Mononuclear cell (primary cell): Measurements from ENCODE around the gene JMJD8. TPM values are rescaled to one million over a fixed set of nuclear protein-coding genes. Genes with fewer than 3 reads are reported as not detected.
"Not testable (repeated sequence)": the region's sequence is repeated elsewhere in the genome, so short reads cannot be mapped to it uniquely, and the experiment has no call there.

ENCODE experiments used
- H3K27me3 ChIP-seq: 2 replicates; pipeline ENCODE4 v1.6.0; 2011; ENCODE audit warnings: low read length, control low read depth; ENCODE audit not compliant: insufficient read depth
- H3K4me1 ChIP-seq: 2 replicates; pipeline ENCODE4 v1.5.1; 2011; ENCODE audit warnings: mild to moderate bottlenecking, low read length, control low read depth; ENCODE audit not compliant: insufficient read depth
- H3K4me3 ChIP-seq: 2 replicates; pipeline ENCODE4 v1.5.1; 2011; ENCODE audit warnings: mild to moderate bottlenecking, low read length, moderate library complexity
- H3K9me3 ChIP-seq: 2 replicates; pipeline ENCODE4 v1.5.1; 2011; ENCODE audit warnings: low read depth, mild to moderate bottlenecking, control low read depth, low read length
- total RNA-seq: library from RNA; depleted of rRNA; stranded (reverse); fragments of >200 nt; gene quantifications from one replicate; pipeline ENCODE4 v1.2.3, GENCODE V29; 2012

JMJD8 gene
- total RNA-seq, 1 donor: 25.0 TPM

GRCh38 chr16:716768-717325, 32.7 kb upstream of the JMJD8 start:
- no peaks in the 10 kb centered on the region for H3K9me3 ChIP-seq
- H3K4me3 ChIP-seq: no peak overlapping the region
- peaks cover 43% of the 10 kb centered on the region for H3K4me1 ChIP-seq
- H3K27me3 ChIP-seq: peaks cover 9% of the 10 kb centered on the region

GRCh38 chr16:716200-716568, 32.0 kb upstream of the JMJD8 start:
- Histone ChIP-seq H3K27me3 (peaks cover 9% of the 10 kb centered on the region), H3K4me3 (no peak overlapping the region), H3K9me3 (no peaks in the 10 kb centered on the region), H3K4me1 (peaks cover 41% of the 10 kb centered on the region)

GRCh38 chr16:715477-716199, 31.5 kb upstream of the JMJD8 start:
- peaks cover 40% of the 10 kb centered on the region for H3K4me1 ChIP-seq
- H3K9me3 ChIP-seq: no peaks in the 10 kb centered on the region
- H3K27me3 ChIP-seq: peaks cover 9% of the 10 kb centered on the region
- H3K4me3 ChIP-seq: peak overlapping the region; percentile 27

DNA sequence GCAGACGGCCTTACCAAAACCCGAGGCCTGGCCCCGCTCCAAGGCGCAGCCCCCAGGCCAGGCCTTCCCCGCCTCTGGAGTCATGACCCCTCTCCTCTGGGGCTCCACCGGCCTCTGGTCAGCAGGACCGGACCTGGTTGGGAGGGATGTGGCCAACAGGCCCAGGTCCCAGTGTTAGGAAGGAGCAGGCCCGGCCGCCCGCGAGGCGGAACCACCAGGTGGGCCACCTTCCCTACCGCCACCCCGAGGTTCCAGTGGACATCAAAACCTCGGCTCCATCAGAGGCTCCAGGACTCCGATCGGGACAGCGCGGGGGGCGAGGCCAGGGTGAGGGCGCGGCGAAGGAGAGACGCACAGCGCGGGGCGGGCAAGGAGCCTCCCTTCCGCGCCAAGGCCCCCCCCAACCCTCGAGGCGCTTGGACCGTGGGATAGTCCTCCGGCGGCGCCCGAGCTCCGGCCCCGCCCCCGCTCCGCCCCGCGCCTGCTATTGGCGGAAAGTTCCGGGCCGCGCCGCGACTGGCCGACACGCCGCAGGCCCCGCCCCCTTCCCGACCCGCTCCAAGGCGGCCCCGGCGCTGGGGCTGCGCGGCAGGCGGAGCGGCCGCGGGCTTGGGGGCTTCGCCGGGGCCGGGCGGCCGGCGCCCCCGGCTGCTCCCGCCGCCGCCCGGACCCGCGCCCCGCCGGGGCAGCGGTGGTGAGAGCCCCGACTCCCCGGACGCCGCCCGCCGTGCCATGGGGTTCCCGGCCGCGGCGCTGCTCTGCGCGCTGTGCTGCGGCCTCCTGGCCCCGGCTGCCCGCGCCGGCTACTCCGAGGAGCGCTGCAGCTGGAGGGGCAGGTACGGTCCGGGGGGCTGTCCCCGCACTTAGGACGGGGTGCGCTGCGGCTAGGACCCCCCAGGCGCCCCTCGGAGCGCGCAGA, 30.7 kb upstream of the JMJD8 start, which contains the start of gene METRN:
Gene METRN, plus strand, starts transcription at position 561 of the 919 bp plus-strand sequence. Its CDS starts 172 bp downstream, at position 733.
- H3K27me3 ChIP-seq: peaks cover 10% of the 10 kb centered on the region
- no peaks in the 10 kb centered on the region for H3K9me3 ChIP-seq
- H3K4me1 ChIP-seq: peaks cover 32% of the 10 kb centered on the region
- H3K4me3 ChIP-seq: peak within 1 kb of the TSS; percentile 27

DNA sequence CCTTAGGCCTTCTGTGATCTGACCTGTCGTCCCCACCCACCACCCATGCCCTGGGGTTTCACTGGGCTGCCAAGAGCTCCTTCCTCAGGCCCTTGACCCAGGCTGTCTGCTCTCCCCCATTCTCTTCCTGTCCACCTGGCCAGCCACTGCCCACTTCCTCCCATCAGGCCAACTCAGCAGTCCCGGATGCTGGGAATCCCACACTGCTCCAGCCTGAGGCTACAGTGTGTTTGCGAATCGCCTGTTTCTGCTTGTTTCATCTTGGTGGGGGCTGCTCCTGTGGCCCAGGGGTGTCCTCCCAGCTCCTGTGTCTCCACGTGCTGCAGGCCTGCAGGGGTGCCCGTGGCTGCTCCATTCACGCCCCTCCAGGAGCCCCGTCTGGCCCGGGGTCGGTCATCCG, 29.9 kb upstream of the JMJD8 start:
- Histone ChIP-seq H3K9me3 (no peaks in the 10 kb centered on the region), H3K27me3 (peaks cover 14% of the 10 kb centered on the region), H3K4me3 (no peak overlapping the region), H3K4me1 (peaks cover 25% of the 10 kb centered on the region)

DNA sequence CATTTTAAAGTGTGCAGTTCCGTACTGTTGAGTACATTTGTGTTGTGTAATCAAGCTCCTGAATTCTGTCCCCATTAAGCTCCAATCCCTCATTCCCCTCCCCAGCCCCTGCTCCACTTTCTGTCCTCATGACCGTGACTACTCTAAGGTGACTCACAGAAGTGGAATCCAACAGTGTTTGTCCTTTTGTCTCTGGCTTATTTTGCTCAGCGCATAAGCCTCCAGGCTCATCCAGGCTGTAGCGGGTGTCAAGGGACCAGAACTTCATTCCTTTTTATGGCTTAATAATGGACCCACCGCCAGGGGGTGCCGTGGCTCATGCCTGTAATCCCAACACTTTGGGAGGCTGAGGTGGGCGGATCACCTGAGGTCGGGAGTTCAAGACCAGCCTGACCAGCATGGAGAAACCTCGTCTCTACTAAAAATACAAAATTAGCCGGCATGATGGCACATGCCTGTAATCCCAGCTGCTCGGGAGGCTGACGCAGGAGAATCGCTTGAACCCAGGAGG, 28.7 kb upstream of the JMJD8 start:
- not testable (repeated sequence) for H3K4me3 ChIP-seq, H3K9me3 ChIP-seq
- Histone ChIP-seq H3K4me1 (peaks cover 23% of the 10 kb centered on the region), H3K27me3 (peaks cover 14% of the 10 kb centered on the region)

DNA sequence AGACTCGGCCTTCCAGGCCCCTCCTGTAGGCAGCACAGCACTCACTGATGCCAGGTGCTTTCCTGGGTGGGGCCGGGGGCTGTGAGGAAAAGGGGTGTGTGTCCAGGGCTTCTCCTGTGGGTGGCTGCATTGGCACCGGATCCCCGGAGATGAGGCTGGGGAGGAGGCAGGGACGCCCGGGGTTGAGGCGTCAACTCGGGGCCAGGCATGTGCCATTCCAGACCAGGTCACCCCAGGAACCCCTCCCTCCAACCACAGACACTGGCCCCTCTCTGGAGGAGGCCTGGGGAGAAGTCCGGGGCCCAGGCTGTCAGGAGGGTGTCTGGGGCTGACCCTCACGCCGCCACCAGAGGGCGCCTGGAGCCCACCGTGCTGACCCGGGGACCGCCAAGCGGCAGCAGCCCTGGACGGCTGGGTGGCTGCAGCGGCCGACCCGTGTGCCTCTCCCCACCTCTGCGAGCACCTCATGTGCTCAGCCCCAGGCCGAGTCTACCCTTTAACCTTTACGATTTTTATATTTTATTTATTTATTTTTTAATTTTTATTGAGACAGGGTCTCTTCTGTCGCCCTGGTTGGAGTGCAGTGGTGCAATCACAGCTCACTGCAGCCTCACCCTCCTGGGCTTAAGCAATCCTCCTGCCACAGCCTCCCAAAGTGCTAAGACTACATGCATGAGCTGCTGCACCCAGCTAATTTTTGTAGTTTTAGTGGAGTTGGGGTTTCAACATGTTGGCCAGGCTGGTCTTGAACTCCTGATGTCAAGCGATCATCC, 27.6 kb upstream of the JMJD8 start:
- Histone ChIP-seq H3K9me3 (no peaks in the 10 kb centered on the region), H3K4me1 (peaks cover 23% of the 10 kb centered on the region), H3K4me3 (no peak overlapping the region), H3K27me3 (peaks cover 21% of the 10 kb centered on the region)

DNA sequence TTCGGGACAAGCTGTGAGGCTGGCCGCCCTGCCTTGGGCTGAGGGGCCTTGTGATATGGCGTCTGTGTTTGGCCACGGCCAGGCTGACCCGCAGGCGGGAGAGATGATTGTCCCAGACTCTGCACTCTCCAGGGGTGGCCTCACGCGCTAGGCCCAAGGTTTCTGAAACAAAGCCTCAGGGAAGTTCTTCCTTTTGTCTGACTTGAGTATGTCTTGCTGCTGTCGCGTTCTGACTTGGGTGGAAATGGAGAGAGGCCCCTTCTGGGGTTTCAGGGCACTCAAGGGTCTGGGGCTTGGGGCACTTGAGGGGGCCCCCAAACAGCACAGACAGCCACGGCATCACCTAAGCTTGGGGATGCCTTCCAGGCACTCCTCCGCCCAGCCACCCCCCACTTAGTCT, 26.9 kb upstream of the JMJD8 start:
- no peak overlapping the region for H3K4me3 ChIP-seq
- H3K4me1 ChIP-seq: peaks cover 20% of the 10 kb centered on the region
- H3K27me3 ChIP-seq: peaks cover 19% of the 10 kb centered on the region
- no peaks in the 10 kb centered on the region for H3K9me3 ChIP-seq

DNA sequence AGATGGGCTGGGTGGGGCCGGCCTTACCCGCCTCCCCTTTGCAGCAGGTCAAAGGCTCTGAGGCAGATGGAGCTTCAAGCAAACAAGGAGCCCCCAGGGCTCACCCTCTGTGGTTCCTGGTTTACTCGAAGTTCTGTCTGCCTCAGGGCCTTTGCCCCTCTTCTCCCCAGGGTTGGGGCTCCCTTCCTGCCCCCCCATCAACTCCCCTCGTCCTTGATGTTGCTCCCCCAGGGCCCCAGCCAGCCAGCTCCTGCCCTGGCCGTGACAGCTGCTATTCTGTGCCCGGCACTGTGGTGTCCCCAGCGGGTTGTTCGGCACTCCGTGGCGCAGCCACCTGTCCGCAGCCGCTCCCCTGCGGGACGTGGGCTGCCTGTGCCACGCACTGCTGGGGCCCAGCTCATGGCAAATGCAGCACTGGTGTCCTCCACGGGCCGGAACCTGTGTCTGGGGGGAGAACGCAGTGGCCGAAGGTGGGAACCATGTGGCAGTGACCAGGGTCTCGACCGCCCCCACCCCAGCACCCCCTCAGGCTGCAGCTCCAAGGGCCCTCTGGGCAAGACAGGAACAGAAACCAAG, 26.5 kb upstream of the JMJD8 start:
- no peak overlapping the region for H3K4me3 ChIP-seq
- H3K4me1 ChIP-seq: peaks cover 15% of the 10 kb centered on the region
- peaks cover 17% of the 10 kb centered on the region for H3K27me3 ChIP-seq
- H3K9me3 ChIP-seq: no peaks in the 10 kb centered on the region

GRCh38 chr16:709566-710499, 25.7 kb upstream of the JMJD8 start:
- Histone ChIP-seq H3K4me1 (peaks cover 11% of the 10 kb centered on the region), H3K27me3 (peaks cover 19% of the 10 kb centered on the region), H3K9me3 (no peaks in the 10 kb centered on the region), H3K4me3 (no peak overlapping the region)

GRCh38 chr16:708959-709358, 24.8 kb upstream of the JMJD8 start:
- Histone ChIP-seq H3K27me3 (peaks cover 24% of the 10 kb centered on the region), H3K9me3 (no peaks in the 10 kb centered on the region), H3K4me3 (no peak overlapping the region), H3K4me1 (peaks cover 6% of the 10 kb centered on the region)

- Histone ChIP-seq H3K27me3 (peaks cover 28% of the 10 kb centered on the region), H3K4me3 (no peak overlapping the region), H3K9me3 (no peaks in the 10 kb centered on the region)
These were observed 23.9 kb upstream of the JMJD8 start for GRCh38 chr16:708019-708418.

GRCh38 chr16:707062-707538, 23.0 kb upstream of the JMJD8 start:
- Histone ChIP-seq H3K9me3 (no peaks in the 10 kb centered on the region), H3K4me3 (no peak overlapping the region), H3K27me3 (peaks cover 34% of the 10 kb centered on the region), H3K4me1 (peaks cover 6% of the 10 kb centered on the region)

More at GRCh38 chr16:708019-708418, 23.9 kb upstream of the JMJD8 start:
- H3K4me1 ChIP-seq: peaks cover 6% of the 10 kb centered on the region
